Activated naive CD4-positive, alpha-beta T cell treated with anti-CD3 and anti-CD28 coated beads, Interleukin-2, amount 10 ng/mL, durations not matched to agents 7 days and 5 days (primary cell): ENCODE measurements around the gene SLC34A1.

Source experiments
- CTCF ChIA-PET: fragments of 350-600 bp; sonication (Branson Sonifier 250); formaldehyde crosslinking; loops from one replicate; lab custom pipeline; 2021; ENCODE audit warnings: antibody characterized with exemption; lab: Charles Lee
- DNase-seq: peaks from one replicate; pipeline ENCODE4 v3.0.0-alpha.2; 2020
- H3K27ac Mint-ChIP-seq: one replicate; pipeline ENCODE4 v1.8.0; 2021; ENCODE audit warnings: mild to moderate bottlenecking, moderate library complexity, mixed read lengths
- H3K27me3 Mint-ChIP-seq: one replicate; pipeline ENCODE4 v1.8.0; 2021; ENCODE audit warnings: mild to moderate bottlenecking, mixed read lengths
- H3K36me3 Mint-ChIP-seq: one replicate; pipeline ENCODE4 v1.8.0; 2021; ENCODE audit warnings: mixed read lengths
- H3K4me1 Mint-ChIP-seq: one replicate; pipeline ENCODE4 v1.8.0; 2021; ENCODE audit warnings: mixed read lengths
- H3K4me3 Mint-ChIP-seq: one replicate; pipeline ENCODE4 v1.8.0; 2021; ENCODE audit warnings: mild to moderate bottlenecking, moderate library complexity, mixed read lengths
- H3K9me3 Mint-ChIP-seq: one replicate; pipeline ENCODE4 v1.8.0; 2021; ENCODE audit warnings: mixed read lengths

SLC34A1 gene

DNA sequence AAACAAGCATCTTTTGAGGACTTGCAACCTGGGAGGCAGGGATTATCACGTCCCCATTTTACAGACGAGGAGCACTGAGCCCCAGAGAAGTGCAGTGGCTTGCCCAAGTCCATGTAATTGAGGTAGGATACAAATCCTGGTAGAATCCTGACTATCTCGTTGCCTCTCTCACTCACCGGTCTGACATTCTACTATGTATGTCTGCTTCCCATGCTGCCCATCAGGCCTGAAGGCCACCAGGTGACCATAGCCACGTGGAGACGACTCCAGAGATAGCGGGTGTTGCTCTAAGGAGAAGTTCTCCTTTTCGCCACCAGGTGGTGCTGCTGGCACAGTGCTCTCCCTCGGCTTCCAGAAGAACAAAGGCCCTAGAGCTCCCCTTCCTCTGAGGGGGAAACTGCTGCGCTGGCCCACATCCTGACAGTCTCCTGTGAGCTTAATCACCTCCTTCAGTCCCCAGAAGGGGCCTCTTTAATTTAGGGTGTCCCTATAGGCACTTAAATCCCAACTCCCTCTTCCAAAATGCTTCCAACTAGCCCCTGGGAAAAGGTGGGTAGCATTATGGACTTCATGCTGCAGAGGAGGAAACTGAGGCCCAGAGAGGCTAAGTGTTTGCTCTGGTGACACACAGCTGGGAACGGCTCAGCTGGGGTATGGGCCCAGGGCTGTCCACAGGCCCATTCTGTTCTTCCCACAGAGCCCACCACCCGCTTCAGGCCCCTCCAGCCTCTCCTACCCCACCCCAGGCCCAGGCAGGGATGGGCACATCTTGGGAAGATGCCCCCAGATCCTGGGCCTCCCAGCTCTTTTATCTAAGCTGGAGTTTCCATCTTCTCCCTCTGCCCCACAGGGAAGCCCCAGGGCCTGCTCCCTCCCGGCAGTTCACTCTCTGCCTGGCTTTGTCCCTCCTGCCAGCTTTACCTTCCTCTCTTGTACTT lies 6.4 kb downstream of the SLC34A1 start:
- Mint-ChIP-seq H3K27ac (peak overlapping the region; percentile 92), H3K27me3 (peaks cover 56% of the 10 kb centered on the region), H3K9me3 (no peaks in the 10 kb centered on the region), H3K4me3 (peak overlapping the region; percentile 8), H3K4me1 (peaks cover 42% of the 10 kb centered on the region), H3K36me3 (no peaks in the 10 kb centered on the region)
- CTCF ChIA-PET, result interaction anchor here (0.6 to 8.9 kb wide), 48 partner anchors 12 to 282 kb away, joined by 3 to 177 read pairs (median 5); partner anchors contain the start of genes LMAN2, MXD3, PDLIM7 and PFN3
- peak; percentile 93 for DNase-seq

DNA sequence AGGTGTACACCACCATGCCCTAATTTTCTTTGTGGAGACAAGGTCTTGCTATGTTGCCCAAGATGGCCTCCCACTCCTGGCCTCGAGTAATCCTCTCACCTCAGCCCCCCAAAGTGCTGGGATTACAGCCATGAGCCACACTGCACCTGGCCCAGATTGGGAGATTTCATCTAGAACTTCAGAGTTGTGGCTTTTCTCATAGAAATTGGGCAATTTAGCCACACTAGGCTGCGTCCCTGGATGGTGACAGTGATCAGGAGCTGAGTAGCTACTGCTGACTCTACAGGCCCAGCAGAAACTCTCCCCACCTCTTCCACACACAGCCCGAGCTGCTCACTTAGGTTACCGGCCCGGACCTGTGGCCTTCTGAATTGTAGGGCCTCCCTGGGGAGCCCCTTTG lies 8.5 kb downstream of the SLC34A1 start:
- H3K27ac Mint-ChIP-seq, result no peak overlapping the region

DNA sequence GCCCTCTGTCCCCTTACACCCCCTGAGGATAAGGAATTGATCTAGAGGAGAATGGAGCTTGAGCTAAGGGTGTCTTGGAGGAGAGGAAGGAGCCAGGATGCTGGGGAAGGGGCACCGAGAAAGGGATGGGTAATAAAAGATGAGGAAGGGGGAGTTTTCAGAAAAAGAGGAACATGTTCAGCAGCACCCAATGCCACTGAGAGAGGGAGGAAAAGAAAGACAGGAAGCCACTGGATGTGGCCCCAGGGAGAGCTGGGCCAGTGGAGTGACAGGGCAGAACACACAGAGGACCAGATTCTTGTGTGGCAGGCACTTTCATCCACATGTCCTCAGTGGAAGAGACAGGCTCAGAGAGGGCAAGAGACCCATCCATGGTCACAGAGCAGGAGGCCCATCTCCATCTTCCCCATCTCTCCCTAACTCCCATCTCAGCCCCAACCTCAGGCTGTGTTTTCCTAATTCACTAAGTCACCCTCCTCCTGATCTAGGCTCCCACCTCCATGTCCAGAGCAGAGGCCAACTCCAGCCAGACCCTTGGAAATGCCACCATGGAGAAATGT lies 9.1 kb downstream of the SLC34A1 start:
- Mint-ChIP-seq H3K27ac (no peak overlapping the region), H3K4me1 (peaks cover 36% of the 10 kb centered on the region), H3K27me3 (peaks cover 67% of the 10 kb centered on the region), H3K9me3 (no peaks in the 10 kb centered on the region), H3K36me3 (no peaks in the 10 kb centered on the region), H3K4me3 (no peak overlapping the region)
- CTCF ChIA-PET, result interaction anchor here (1.3 to 8.9 kb wide), 5 partner anchors 10 to 107 kb away, joined by 4 to 177 read pairs (median 114); partner anchors contain the start of genes PDLIM7 and PFN3
- DNase-seq, result no peak

More for the DNA sequence above, 8.5 kb downstream of the SLC34A1 start:
- peaks cover 65% of the 10 kb centered on the region for H3K27me3 Mint-ChIP-seq
- H3K4me3 Mint-ChIP-seq, result no peak overlapping the region
- no peaks in the 10 kb centered on the region for H3K36me3 Mint-ChIP-seq
- CTCF ChIA-PET, result interaction anchor here (1.5 to 8.9 kb wide), 5 partner anchors 10 to 108 kb away, joined by 3 to 177 read pairs (median 114); partner anchors contain the start of genes PDLIM7 and PFN3
- H3K4me1 Mint-ChIP-seq, result peaks cover 40% of the 10 kb centered on the region
- no peak for DNase-seq
- H3K9me3 Mint-ChIP-seq, result no peaks in the 10 kb centered on the region

DNA sequence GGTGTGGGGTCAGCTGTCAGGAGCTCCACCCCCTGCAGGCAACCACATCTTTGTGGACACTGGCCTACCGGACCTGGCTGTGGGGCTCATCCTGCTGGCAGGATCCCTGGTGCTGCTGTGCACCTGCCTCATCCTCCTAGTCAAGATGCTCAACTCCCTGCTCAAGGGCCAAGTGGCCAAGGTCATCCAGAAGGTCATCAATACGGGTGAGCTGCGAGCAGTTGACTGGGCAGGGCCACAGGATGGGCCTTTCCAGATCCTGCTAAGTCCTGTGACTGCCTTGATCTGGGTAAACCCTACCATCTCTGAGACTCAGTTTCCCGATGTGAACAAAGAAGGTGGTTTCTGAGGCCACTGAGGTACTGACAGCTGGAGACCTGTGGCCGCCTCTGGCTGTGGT lies 9.8 kb downstream of the SLC34A1 start:
- no peak overlapping the region for H3K27ac Mint-ChIP-seq
- no peaks in the 10 kb centered on the region for H3K36me3 Mint-ChIP-seq
- H3K9me3 Mint-ChIP-seq, result no peaks in the 10 kb centered on the region
- peaks cover 29% of the 10 kb centered on the region for H3K4me1 Mint-ChIP-seq
- H3K4me3 Mint-ChIP-seq, result no peak overlapping the region
- no peak for DNase-seq
- peaks cover 74% of the 10 kb centered on the region for H3K27me3 Mint-ChIP-seq
- CTCF ChIA-PET, result interaction anchor here (1.3 to 8.7 kb wide), 3 partner anchors 9 to 59 kb away, joined by 4 to 177 read pairs (median 119); partner anchors contain the start of gene PFN3

DNA sequence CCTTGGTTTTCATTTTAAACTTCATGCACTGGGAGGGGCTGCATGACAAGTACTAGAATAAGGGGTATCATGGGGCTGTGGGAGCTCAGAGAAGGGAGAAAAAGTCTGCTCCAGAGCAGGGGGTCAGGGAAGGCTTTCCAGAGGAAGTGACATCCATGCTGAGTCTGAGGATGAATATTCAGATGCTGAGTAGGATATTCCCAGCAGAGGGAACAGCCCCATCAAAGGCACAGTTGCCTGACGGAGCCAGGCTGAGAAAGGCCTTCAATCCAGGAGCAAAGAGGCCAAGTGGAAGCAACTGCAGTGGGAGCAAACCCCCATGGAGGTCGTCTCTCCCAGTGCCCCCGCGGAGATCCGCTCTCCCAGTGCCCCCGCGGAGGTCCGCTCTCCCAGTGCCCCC lies 11.8 kb downstream of the SLC34A1 start:
- H3K36me3 Mint-ChIP-seq, result no peaks in the 10 kb centered on the region
- DNase-seq, result no peak
- H3K4me1 Mint-ChIP-seq, result peaks cover 8% of the 10 kb centered on the region
- no peak overlapping the region for H3K27ac Mint-ChIP-seq
- no peak overlapping the region for H3K4me3 Mint-ChIP-seq
- H3K27me3 Mint-ChIP-seq, result peaks cover 80% of the 10 kb centered on the region
- no peaks in the 10 kb centered on the region for H3K9me3 Mint-ChIP-seq
- CTCF ChIA-PET, result no interaction called here

DNA sequence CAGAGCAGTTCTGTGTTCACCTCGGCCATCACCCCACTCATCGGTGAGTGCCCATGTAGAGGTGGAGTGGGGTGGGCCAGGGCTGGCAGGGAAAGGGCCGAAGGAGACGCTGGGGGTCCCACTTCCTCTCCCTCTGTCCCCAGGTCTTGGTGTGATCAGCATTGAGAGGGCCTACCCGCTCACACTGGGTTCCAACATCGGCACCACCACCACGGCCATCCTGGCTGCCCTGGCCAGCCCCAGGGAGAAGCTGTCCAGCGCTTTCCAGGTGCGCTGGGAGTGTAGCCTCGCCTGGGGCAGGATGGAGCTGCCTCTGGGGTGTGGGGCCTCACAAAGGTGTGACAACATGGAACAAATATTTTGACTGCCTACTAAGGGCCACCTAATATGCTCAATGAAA lies 12.6 kb downstream of the SLC34A1 start:
- Mint-ChIP-seq H3K9me3 (no peaks in the 10 kb centered on the region), H3K27ac (no peak overlapping the region), H3K4me1 (peaks cover 3% of the 10 kb centered on the region), H3K27me3 (peaks cover 88% of the 10 kb centered on the region), H3K4me3 (no peak overlapping the region), H3K36me3 (no peaks in the 10 kb centered on the region)
- CTCF ChIA-PET, result interaction anchor here (1.4 to 2.4 kb wide), 2 partner anchors 57 to 60 kb away, joined by 3 to 9 read pairs; no protein-coding TSS in a partner anchor
- DNase-seq, result no peak

DNA sequence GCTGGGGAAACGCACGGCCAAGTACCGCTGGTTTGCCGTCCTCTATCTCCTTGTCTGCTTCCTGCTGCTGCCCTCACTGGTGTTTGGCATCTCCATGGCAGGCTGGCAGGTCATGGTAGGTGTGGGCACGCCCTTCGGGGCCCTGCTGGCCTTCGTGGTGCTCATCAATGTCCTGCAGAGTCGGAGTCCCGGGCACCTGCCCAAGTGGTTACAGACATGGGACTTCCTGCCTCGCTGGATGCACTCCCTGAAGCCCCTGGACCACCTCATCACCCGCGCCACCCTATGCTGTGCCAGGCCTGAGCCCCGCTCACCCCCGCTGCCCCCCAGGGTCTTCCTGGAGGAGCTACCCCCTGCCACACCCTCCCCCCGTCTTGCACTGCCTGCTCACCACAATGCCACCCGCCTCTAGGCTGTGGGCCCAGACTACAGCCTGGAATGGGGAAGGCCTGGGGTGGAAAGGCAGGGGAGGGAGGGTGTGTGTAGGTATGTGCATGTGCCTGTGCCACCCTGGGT lies 13.7 kb downstream of the SLC34A1 start:
- Mint-ChIP-seq H3K4me3 (no peak overlapping the region), H3K27me3 (peaks cover 94% of the 10 kb centered on the region), H3K4me1 (peaks cover 15% of the 10 kb centered on the region), H3K27ac (no peak overlapping the region), H3K9me3 (no peaks in the 10 kb centered on the region), H3K36me3 (no peaks in the 10 kb centered on the region)
- CTCF ChIA-PET, result interaction anchor here (0.6 to 2.4 kb wide), 3 partner anchors 27 to 59 kb away, joined by 3 to 9 read pairs (median 3); no protein-coding TSS in a partner anchor
- no peak for DNase-seq

DNA sequence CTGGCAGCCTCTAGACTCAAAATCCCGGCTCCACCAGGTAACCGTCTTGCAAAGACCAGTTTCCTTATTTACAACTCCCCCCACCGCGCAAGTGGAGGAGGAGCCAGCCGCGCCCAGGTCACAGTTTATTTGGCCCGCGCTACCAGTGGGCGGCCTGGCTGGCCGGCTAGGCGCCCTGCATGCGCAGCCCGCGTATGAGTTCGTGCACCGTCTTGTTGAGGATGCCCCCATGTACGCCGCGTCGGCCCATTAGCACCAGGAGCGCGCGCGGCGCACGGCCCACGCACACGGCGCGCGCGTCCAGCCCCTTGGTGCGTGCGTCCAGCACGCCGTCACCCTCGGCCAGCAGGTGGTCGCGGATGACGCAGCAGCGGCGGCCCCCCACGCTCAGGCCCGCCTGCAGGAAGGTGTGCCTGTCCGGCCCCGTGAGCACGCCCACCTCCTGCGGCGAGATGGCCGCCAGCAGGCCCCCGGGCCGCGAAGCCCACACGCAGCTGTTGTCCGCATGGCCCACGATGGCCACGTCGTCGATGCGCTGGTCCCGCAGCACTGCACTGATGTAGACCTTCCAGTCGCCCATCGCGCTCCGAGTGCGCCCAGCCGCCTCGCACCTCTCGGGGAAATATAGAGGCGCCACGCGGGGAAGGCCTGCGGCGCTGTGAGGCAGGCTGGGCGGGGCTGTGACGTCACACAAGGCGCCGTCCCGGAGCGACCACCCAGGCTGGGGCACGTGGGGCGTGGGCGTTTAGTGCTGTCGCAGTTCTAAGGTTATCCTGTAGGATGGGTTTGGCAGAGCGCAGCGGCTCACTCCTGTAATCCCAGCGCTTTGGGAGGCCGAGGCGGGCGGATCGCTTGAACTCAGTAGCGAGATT lies 16.0 kb downstream of the SLC34A1 start, which contains the start of gene PFN3:
Gene PFN3 (minus strand): TSS at position 665 of the 872 bp plus-strand sequence. CDS start 85 bp downstream, at position 580.
- H3K4me1 Mint-ChIP-seq, result peaks cover 31% of the 10 kb centered on the region
- no peak within 1 kb of the TSS for H3K27ac Mint-ChIP-seq
- H3K36me3 Mint-ChIP-seq, result no peaks in the 10 kb centered on the region
- H3K9me3 Mint-ChIP-seq, result no peaks in the 10 kb centered on the region
- CTCF ChIA-PET, result interaction anchor here (5.4 to 9.7 kb wide), 4 partner anchors 9 to 53 kb away, joined by 104 to 228 read pairs (median 174); partner anchors contain the start of genes GRK6 and PRR7
- no peak within 1 kb of the TSS for H3K4me3 Mint-ChIP-seq
- DNase-seq, result no peak
- H3K27me3 Mint-ChIP-seq, result peaks cover 94% of the 10 kb centered on the region

DNA sequence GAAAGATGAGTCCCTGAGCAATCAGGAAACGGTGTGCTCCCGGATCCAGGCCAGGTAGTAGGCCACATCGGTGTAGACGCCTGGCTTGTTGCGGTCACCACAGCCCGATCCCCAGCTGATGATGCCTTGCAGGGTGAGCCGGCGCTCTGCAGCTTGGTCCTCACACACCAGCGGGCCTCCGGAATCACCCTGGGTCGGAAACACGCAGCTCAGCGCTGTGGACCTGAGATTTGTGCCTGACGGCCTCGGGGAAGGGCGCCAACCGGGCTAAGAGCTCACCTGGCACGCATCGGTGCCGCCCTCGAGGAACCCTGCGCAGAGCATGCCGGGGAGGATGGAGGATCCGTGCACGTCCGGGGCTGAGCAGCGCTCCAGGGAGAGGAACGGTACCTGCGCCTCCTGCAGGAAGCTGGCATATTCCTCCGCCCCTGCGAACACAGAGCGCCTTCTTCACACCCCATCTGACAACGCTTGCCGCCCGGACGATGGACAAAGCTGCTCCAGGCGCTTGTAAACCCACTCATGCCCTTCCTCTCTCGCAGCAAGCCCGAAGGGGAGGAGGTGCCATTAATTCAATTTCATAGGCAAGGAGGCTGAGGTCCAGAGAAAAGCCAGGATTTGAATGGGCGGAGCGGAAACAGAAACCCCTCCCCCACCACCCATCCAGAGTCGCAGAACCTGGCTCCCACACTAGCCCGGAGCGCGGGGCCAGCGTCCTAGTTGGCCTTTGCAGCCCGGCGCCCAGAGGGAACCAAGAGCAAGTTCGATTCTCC lies 18.2 kb downstream of the SLC34A1 start:
- CTCF ChIA-PET, result interaction anchor here (0.8 to 9.7 kb wide), 25 partner anchors 10 to 288 kb away, joined by 3 to 228 read pairs (median 8); partner anchors contain the start of genes GRK6, LMAN2, PDLIM7 and PRR7

DNA sequence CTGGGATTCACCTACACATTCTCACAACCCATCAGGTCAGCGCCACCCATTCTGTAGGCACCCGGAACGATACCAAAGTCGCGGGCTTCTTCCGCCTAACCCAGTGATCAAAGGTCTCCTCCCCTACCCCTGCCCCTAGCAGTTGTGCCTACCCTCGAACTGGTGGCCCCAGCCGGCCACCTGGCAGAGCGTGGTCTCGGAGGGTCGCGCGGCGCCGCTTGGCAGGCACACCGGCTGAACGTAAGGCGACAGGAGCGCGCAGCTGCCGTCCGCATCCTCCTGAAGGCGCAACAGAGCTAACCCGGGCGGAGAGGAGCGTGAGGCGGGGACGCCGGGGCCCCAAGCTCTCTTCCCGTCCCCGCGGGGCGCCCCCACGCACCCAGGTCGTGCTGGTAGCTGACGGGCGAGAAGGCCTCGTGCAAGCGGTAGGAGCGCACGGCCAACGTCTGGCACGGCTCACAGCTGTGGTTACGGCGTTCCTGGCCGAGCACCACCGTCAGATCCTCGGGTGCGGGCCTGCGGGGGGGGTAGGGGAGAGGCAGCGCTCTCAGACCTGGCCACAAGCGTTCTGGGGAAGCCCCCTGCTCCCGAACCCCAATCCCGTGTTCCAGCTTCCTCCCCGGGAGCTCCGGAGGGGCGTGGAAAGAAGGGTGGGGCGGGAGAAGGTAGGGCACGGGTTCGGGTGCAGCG lies 19.0 kb downstream of the SLC34A1 start:
- H3K4me1 Mint-ChIP-seq, result peaks cover 38% of the 10 kb centered on the region
- peak; percentile 67 for DNase-seq
- peak overlapping the region; percentile 71 for H3K4me3 Mint-ChIP-seq
- no peaks in the 10 kb centered on the region for H3K36me3 Mint-ChIP-seq
- H3K27me3 Mint-ChIP-seq, result peaks cover 95% of the 10 kb centered on the region
- CTCF ChIA-PET, result interaction anchor here (0.7 to 9.7 kb wide), 28 partner anchors 9 to 443 kb away, joined by 3 to 228 read pairs (median 8); partner anchors contain the start of genes GRK6, PDLIM7, PRR7 and SLC34A1
- peak overlapping the region; percentile 49 for H3K27ac Mint-ChIP-seq
- no peaks in the 10 kb centered on the region for H3K9me3 Mint-ChIP-seq

More for the DNA sequence above, 18.2 kb downstream of the SLC34A1 start:
- Mint-ChIP-seq H3K27ac (no peak overlapping the region), H3K4me3 (peak overlapping the region; percentile 71), H3K36me3 (no peaks in the 10 kb centered on the region), H3K27me3 (peaks cover 95% of the 10 kb centered on the region), H3K9me3 (no peaks in the 10 kb centered on the region), H3K4me1 (peaks cover 38% of the 10 kb centered on the region)
- DNase-seq, result peak; percentile 83

DNA sequence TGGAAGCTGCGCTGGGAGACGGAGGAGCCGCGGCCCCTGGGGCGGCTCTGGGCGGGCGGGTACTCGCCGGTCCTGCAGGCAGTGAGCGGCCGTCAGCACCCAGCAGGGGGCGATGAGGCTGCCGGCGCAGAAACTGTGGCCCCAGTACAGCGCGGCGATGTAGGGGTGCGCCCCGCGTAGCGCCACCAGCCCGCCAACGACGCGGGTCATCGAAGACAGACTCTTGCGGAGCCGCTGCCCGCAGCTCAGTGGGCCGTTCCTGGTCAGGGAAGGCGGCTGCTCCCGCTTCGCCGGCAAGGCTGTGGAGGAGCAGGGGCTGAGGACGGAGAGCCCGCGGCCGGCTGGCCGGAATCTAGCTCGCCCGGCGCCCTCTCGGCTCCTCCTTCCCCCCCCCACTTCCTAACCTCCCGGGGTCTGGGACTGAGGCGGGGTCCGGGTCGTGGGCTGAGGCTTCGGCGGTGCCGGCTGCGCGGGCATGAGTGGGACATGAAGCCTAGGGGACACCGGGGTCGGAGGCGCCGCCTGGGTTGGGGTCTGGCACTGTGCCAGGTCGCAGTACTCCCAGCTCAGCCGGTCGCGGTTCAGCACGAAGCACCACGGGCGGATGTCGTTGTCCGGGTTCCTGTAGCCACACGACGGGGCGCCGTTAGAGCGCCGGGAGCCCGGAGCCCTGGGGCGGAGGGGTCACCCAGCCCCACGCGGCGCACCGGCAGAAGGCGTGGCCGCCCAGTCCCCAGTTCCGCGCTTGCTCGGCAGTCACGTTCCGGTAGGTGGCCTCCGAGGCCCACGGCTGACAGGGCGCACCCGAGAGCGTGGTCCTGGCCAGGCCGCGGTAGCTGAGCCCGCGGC lies 19.8 kb downstream of the SLC34A1 start:
- CTCF ChIA-PET, result interaction anchor here (0.6 to 9.7 kb wide), 33 partner anchors 9 to 444 kb away, joined by 3 to 228 read pairs (median 6); partner anchors contain the start of genes GRK6, PDLIM7 and PRR7
- Mint-ChIP-seq H3K27ac (no peak overlapping the region), H3K9me3 (no peaks in the 10 kb centered on the region), H3K36me3 (no peaks in the 10 kb centered on the region), H3K27me3 (peaks cover 95% of the 10 kb centered on the region), H3K4me3 (peak overlapping the region; percentile 71), H3K4me1 (peaks cover 38% of the 10 kb centered on the region)
- DNase-seq, result peak; percentile 90
